CD14-positive monocyte (primary cell): ENCODE data around the gene ROBO4. TPM values are rescaled to one million over a fixed set of nuclear protein-coding genes. Genes with fewer than 3 reads are reported as not detected.

Experiments
- DNase-seq, 3 donors: peaks; one replicate each; pipeline ENCODE4 v3.0.0-alpha.2; 2011 to 2022
- H2AFZ ChIP-seq: 2 replicates; pipeline ENCODE4 v1.6.0; 2012; ENCODE audit warnings: mild to moderate bottlenecking, low read depth, low read length, inconsistent platforms; ENCODE audit not compliant: insufficient read depth, poor library complexity, severe bottlenecking
- H3K27ac ChIP-seq, 2 donors: 1 replicate in 1 of 2; 2 replicates in 1 of 2; pipeline ENCODE4 v1.5.1; 2012 to 2013; ENCODE audit warnings: low read length in 2 of 2, control low read depth in 1 of 2, inconsistent platforms in 1 of 2, low read depth in 1 of 2, mild to moderate bottlenecking in 1 of 2
- H3K27me3 ChIP-seq, 2 donors: one replicate each; pipeline versions ENCODE4 v1.6.0 to v1.6.1; 2011 to 2013; ENCODE audit warnings: low read length in 2 of 2; ENCODE audit not compliant: control insufficient read depth in 2 of 2, insufficient read depth in 2 of 2
- H3K36me3 ChIP-seq, 2 donors: replicated peaks in 1 of 2; 1 replicate in 1 of 2; 2 replicates in 1 of 2; pipeline versions ENCODE4 v1.5.1 to v1.6.1; 2012 to 2013; ENCODE audit warnings: low read length in 2 of 2, control low read depth in 1 of 2, inconsistent platforms in 1 of 2, mild to moderate bottlenecking in 1 of 2; ENCODE audit not compliant: insufficient read depth in 2 of 2, control insufficient read depth in 1 of 2
- H3K4me1 ChIP-seq, 2 donors: 1 replicate in 1 of 2; 2 replicates in 1 of 2; pipeline versions ENCODE4 v1.5.1 to v1.6.1; 2012 to 2013; ENCODE audit warnings: low read length in 2 of 2, control low read depth in 1 of 2, inconsistent platforms in 1 of 2, mild to moderate bottlenecking in 1 of 2, moderate library complexity in 1 of 2; ENCODE audit not compliant: insufficient read depth in 2 of 2, control insufficient read depth in 1 of 2
- H3K4me2 ChIP-seq: replicated peaks from 2 replicates; pipeline ENCODE3; 2012; ENCODE audit warnings: low read length, moderate library complexity, mild to moderate bottlenecking; ENCODE audit not compliant: poor library complexity, severe bottlenecking; ENCODE audit errors: extremely low read depth
- H3K4me3 ChIP-seq, 3 experiments: fragments of 200-600 bp in 1 of 3; sonication (generic) in 1 of 3; replicated peaks in 1 of 3; 1 replicate in 2 of 3; 2 replicates in 1 of 3; pipeline ENCODE4 v1.5.1; 2011 to 2013; ENCODE audit warnings: low read length in 3 of 3, mild to moderate bottlenecking in 3 of 3, control low read depth in 2 of 3, low read depth in 2 of 3, inconsistent platforms in 1 of 3, moderate library complexity in 1 of 3
- H3K79me2 ChIP-seq: 2 replicates; pipeline ENCODE4 v1.6.0; 2012; ENCODE audit warnings: mild to moderate bottlenecking, control low read depth, inconsistent platforms, low read length, moderate library complexity; ENCODE audit not compliant: insufficient read depth
- H3K9ac ChIP-seq: 2 replicates; pipeline ENCODE4 v1.6.0; 2017; ENCODE audit warnings: low read length, mild to moderate bottlenecking; ENCODE audit not compliant: insufficient read depth, poor library complexity, severe bottlenecking
- H3K9me3 ChIP-seq, 2 donors: replicated peaks in 1 of 2; 1 replicate in 1 of 2; 2 replicates in 1 of 2; pipeline versions ENCODE4 v1.5.1 to v1.6.1; 2012 to 2013; ENCODE audit warnings: low read length in 2 of 2, control low read depth in 1 of 2; ENCODE audit not compliant: control insufficient read depth in 1 of 2, insufficient read depth in 1 of 2
- H4K20me1 ChIP-seq: 2 replicates; pipeline ENCODE4 v1.6.0; 2012; ENCODE audit warnings: mild to moderate bottlenecking, low read length, control low read depth, moderate library complexity; ENCODE audit not compliant: insufficient read depth
- H3K27ac Mint-ChIP-seq, 7 donors: one replicate each; pipeline ENCODE4 v1.8.0; 2020; ENCODE audit warnings: mild to moderate bottlenecking in 7 of 7, mixed read lengths in 7 of 7, moderate library complexity in 6 of 7, inconsistent platforms in 2 of 7
- H3K27me3 Mint-ChIP-seq, 3 donors: one replicate each; pipeline ENCODE4 v1.8.0; 2021 to 2022; ENCODE audit warnings: low read depth in 3 of 3, mild to moderate bottlenecking in 3 of 3, mixed read lengths in 3 of 3, moderate library complexity in 3 of 3, inconsistent platforms in 1 of 3
- H3K36me3 Mint-ChIP-seq, 2 donors: one replicate each; pipeline ENCODE4 v1.8.0; 2020; ENCODE audit warnings: mixed read lengths in 2 of 2, inconsistent platforms in 1 of 2, mild to moderate bottlenecking in 1 of 2
- H3K4me1 Mint-ChIP-seq: one replicate; pipeline ENCODE4 v1.8.0; 2020; ENCODE audit warnings: mild to moderate bottlenecking, mixed read lengths
- H3K4me3 Mint-ChIP-seq, 2 donors: one replicate each; pipeline ENCODE4 v1.8.0; 2020; ENCODE audit warnings: mild to moderate bottlenecking in 2 of 2, mixed read lengths in 2 of 2, moderate library complexity in 1 of 2
- H3K9me3 Mint-ChIP-seq, 7 donors: one replicate each; pipeline ENCODE4 v1.8.0; 2020 to 2022; ENCODE audit warnings: mixed read lengths in 7 of 7, mild to moderate bottlenecking in 6 of 7, moderate library complexity in 6 of 7, inconsistent platforms in 2 of 7
- CTCF ChIP-seq: fragments of 200-600 bp; IDR thresholded peaks from one replicate; pipeline ENCODE4 v1.8.0; 2022; ENCODE audit warnings: antibody characterized with exemption, mild to moderate bottlenecking
- WGBS: methylation state at CpG from one replicate; pipeline ENCODE4 v1.1.5; 2013; ENCODE audit warnings: missing lambda C conversion rate; ENCODE audit not compliant: insufficient coverage; 5-methylcytosine and 5-hydroxymethylcytosine counted together
- intact Hi-C, 2 donors: fragments of 100-400 bp; cut with micrococcal nuclease; formaldehyde crosslinking; loops; one replicate each; pipeline versions ENCODE4 v1.15.0 to v1.15.1; 2023
- polyA plus RNA-seq, 3 donors: library from polyadenylated mRNA; depleted of rRNA in 1 of 3; unstranded in 2 of 3; stranded (reverse) in 1 of 3; fragments of 300-500 nt in 2 of 3; fragments of >200 nt in 1 of 3; fragmentation: Illumina TruSeq in 2 of 3; gene quantifications; 1 replicate in 2 of 3; 2 replicates in 1 of 3; pipeline ENCODE4 v1.2.3, GENCODE V29; 2012 to 2021

ROBO4 gene
- polyA plus RNA-seq, 3 donors = 0.19 to 0.20 TPM; not detected in 1

GRCh38 chr11:124835918-124836317, 61.7 kb downstream of the ROBO4 start:
- Histone ChIP-seq H3K36me3 (no peaks in the 10 kb centered on the region), H3K79me2 (no peaks in the 10 kb centered on the region), H3K4me3 (peak overlapping the region in 1 of 3 experiments; percentile 64), H2AFZ (peak overlapping the region; percentile 55), H3K9ac (no peak overlapping the region), H3K27me3 (peaks cover 52 to 55% of the 10 kb centered on the region in 2 donors), H3K4me1 (peaks cover 10 to 20% of the 10 kb centered on the region in 2 donors), H3K4me2 (peak overlapping the region; percentile 68), H3K27ac (no peak overlapping the region), H3K9me3 (peaks cover 0 to 20% of the 10 kb centered on the region in 2 donors), H4K20me1 (no peaks in the 10 kb centered on the region)
- Mint-ChIP-seq H3K4me3 (peak overlapping the region; percentile 76), H3K27ac (no peak overlapping the region), H3K27me3 (peaks cover 50 to 71% (median 54%) of the 10 kb centered on the region in 3 donors), H3K4me1 (peaks cover 11% of the 10 kb centered on the region), H3K9me3 (peaks cover 0 to 4% (median 0%) of the 10 kb centered on the region in 7 donors), H3K36me3 (peaks cover 0 to 5% of the 10 kb centered on the region in 2 donors)
- TF ChIP-seq CTCF = no peak
- WGBS = 95% methylated on average over 3 of the region's 8 CpGs
- intact Hi-C loops = loop anchor here (2.0 to 5.0 kb wide), 2 partner anchors 167 to 169 kb away; no protein-coding TSS in a partner anchor
- DNase-seq = no peak

- Histone ChIP-seq H2AFZ (no peak overlapping the region), H3K9ac (no peak overlapping the region), H4K20me1 (no peaks in the 10 kb centered on the region), H3K27me3 (peaks cover 39 to 42% of the 10 kb centered on the region in 2 donors), H3K4me2 (no peak overlapping the region), H3K36me3 (no peaks in the 10 kb centered on the region), H3K4me1 (peaks cover 10 to 16% of the 10 kb centered on the region in 2 donors), H3K27ac (no peak overlapping the region), H3K4me3 (no peak overlapping the region), H3K79me2 (no peaks in the 10 kb centered on the region), H3K9me3 (peaks cover 0 to 12% of the 10 kb centered on the region in 2 donors)
- peaks cover 38 to 60% (median 42%) of the 10 kb centered on the region in 3 donors for H3K27me3 Mint-ChIP-seq
- WGBS = no CpG with 5 or more reads among the region's 3 CpGs
- no peak overlapping the region for H3K4me3 Mint-ChIP-seq
- TF ChIP-seq CTCF = no peak
- H3K4me1 Mint-ChIP-seq = peaks cover 8% of the 10 kb centered on the region
- DNase-seq = no peak
- no peak overlapping the region for H3K27ac Mint-ChIP-seq
- H3K9me3 Mint-ChIP-seq = peaks cover 0 to 6% (median 0%) of the 10 kb centered on the region in 7 donors
- intact Hi-C loops = loop anchor here in 1 of 2 donors (5.0 kb wide), 1 partner anchor 167 kb away; no protein-coding TSS in a partner anchor
- H3K36me3 Mint-ChIP-seq = peaks cover 0 to 5% of the 10 kb centered on the region in 2 donors
These were observed 63.0 kb downstream of the ROBO4 start for GRCh38 chr11:124834526-124835180.

Other genes starting within 250 kb of the ROBO4 start
- gene SIAE, start 224.1 kb downstream of the ROBO4 start, polyA plus RNA-seq = 1 to 10 TPM; 6.7 to 8.9 (median 7.8) TPM
- 1 to 10 TPM in 2 of 3 donors, under 1 TPM in 1; 0.75 to 6.7 (median 4.2) TPM for gene SPA17, start 224.0 kb downstream of the ROBO4 start, polyA plus RNA-seq
- gene NRGN, start 157.9 kb downstream of the ROBO4 start, polyA plus RNA-seq = 100 to 1,000 TPM in 1 of 3 donors, 10 to 100 TPM in 2; 17.2 to 125 (median 19.2) TPM
- gene VSIG2, start 145.6 kb downstream of the ROBO4 start, polyA plus RNA-seq = not detected
- gene ESAM, start 135.6 kb downstream of the ROBO4 start, polyA plus RNA-seq = under 1 TPM; 0.18 to 0.74 (median 0.49) TPM
- 1 to 10 TPM; 1.2 to 5.8 (median 1.8) TPM for gene MSANTD2, start 97.5 kb downstream of the ROBO4 start, polyA plus RNA-seq
- 10 to 100 TPM in 1 of 3 donors, under 1 TPM in 2; 0.39 to 11.6 (median 0.81) TPM for gene ROBO3, start 32.4 kb downstream of the ROBO4 start, polyA plus RNA-seq
- not detected for gene HEPN1, start 21.4 kb upstream of the ROBO4 start, polyA plus RNA-seq
- gene HEPACAM, start 38.2 kb upstream of the ROBO4 start, polyA plus RNA-seq = not detected
- under 1 TPM; 0.24 to 0.32 (median 0.28) TPM for gene CCDC15, start 56.3 kb upstream of the ROBO4 start, polyA plus RNA-seq
- 10 to 100 TPM; 70.8 to 81.5 (median 78.9) TPM for gene SLC37A2, start 165.4 kb upstream of the ROBO4 start, polyA plus RNA-seq
- 10 to 100 TPM; 40.3 to 57.7 (median 55.7) TPM for gene TMEM218, start 213.8 kb upstream of the ROBO4 start, polyA plus RNA-seq